Gastrocnemius medialis (tissue), 4 donors: ENCODE data around the gene RAB17.

Experiments
- POLR2A ChIP-seq, 2 donors: fragments of 450-650 bp; IDR thresholded peaks; one replicate each; pipeline ENCODE4 v1.6.1; 2017; ENCODE audit warnings: antibody characterized with exemption in 2 of 2, mild to moderate bottlenecking in 2 of 2, moderate library complexity in 2 of 2
- TF ChIP-seq, protein P1 (sequence below), 5 experiments: fragments of 450-650 bp in 3 of 5; fragments of 200-600 bp in 2 of 5; sonication (generic) in 2 of 5; IDR thresholded peaks in 4 of 5; conservative IDR thresholded peaks in 1 of 5; 1 replicate in 4 of 5; 2 replicates in 1 of 5; pipeline ENCODE4 v1.5.1; 2016 to 2019; ENCODE audit warnings: antibody characterized with exemption in 5 of 5, mild to moderate bottlenecking in 3 of 5, moderate library complexity in 3 of 5

- TF ChIP-seq, protein P1, sequence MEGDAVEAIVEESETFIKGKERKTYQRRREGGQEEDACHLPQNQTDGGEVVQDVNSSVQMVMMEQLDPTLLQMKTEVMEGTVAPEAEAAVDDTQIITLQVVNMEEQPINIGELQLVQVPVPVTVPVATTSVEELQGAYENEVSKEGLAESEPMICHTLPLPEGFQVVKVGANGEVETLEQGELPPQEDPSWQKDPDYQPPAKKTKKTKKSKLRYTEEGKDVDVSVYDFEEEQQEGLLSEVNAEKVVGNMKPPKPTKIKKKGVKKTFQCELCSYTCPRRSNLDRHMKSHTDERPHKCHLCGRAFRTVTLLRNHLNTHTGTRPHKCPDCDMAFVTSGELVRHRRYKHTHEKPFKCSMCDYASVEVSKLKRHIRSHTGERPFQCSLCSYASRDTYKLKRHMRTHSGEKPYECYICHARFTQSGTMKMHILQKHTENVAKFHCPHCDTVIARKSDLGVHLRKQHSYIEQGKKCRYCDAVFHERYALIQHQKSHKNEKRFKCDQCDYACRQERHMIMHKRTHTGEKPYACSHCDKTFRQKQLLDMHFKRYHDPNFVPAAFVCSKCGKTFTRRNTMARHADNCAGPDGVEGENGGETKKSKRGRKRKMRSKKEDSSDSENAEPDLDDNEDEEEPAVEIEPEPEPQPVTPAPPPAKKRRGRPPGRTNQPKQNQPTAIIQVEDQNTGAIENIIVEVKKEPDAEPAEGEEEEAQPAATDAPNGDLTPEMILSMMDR (IDR thresholded peaks at IDR 0.05 in 4 of 5, conservative IDR thresholded peaks at IDR 0.05 in 1 of 5) = no peak
- TF ChIP-seq POLR2A (IDR thresholded peaks at IDR 0.05) = no peak
Observed at GRCh38 chr2:237628247-237629187, 38.0 kb upstream of the RAB17 start.
